ENCODE results near the gene RBM5.

DNA sequence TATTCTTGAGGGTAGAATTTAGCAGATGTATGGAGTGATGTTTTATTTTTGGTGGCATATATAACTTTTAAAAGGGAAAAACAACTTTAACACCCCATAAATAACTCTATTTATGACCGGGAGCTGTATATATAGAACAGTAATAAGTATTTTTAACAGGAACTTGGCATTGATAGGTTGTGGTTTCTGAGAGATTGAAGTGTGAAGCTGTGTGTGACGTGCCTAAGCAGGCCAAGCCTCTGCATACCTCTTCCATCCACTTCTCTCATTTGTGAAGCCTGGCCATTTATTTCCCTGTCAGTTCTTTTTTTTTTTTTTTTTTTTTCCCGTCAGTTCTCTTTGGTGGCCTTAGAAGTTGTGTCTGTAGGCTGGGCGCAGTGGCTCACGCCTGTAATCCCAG is 23.0 kb downstream of the RBM5 start:
- TF ChIP-seq, protein P1, sequence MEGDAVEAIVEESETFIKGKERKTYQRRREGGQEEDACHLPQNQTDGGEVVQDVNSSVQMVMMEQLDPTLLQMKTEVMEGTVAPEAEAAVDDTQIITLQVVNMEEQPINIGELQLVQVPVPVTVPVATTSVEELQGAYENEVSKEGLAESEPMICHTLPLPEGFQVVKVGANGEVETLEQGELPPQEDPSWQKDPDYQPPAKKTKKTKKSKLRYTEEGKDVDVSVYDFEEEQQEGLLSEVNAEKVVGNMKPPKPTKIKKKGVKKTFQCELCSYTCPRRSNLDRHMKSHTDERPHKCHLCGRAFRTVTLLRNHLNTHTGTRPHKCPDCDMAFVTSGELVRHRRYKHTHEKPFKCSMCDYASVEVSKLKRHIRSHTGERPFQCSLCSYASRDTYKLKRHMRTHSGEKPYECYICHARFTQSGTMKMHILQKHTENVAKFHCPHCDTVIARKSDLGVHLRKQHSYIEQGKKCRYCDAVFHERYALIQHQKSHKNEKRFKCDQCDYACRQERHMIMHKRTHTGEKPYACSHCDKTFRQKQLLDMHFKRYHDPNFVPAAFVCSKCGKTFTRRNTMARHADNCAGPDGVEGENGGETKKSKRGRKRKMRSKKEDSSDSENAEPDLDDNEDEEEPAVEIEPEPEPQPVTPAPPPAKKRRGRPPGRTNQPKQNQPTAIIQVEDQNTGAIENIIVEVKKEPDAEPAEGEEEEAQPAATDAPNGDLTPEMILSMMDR (IDR thresholded peaks at IDR 0.05; ENCODE audit: insufficient read depth, low read depth, low read length), result no peak
- TF ChIP-seq EZH2 (IDR thresholded peaks at IDR 0.05; ENCODE audit: insufficient read depth, low read length), result no peak
